H9 (cell line): ENCODE data around the gene DUSP10. TPM values are rescaled to one million over a fixed set of nuclear protein-coding genes. Genes with fewer than 3 reads are reported as not detected.

ENCODE experiments used
- DNase-seq: peaks from one replicate; pipeline ENCODE4 v3.0.0-alpha.2; 2017
- H2AFZ ChIP-seq: one replicate; pipeline ENCODE4 v1.6.1; 2013; ENCODE audit warnings: mild to moderate bottlenecking, low read length, control low read depth, moderate library complexity
- H2AK5ac ChIP-seq: 2 replicates; pipeline ENCODE4 v1.6.1; 2013; ENCODE audit warnings: low read length, control low read depth, mixed read lengths; ENCODE audit not compliant: insufficient read length
- H2BK120ac ChIP-seq: one replicate; pipeline ENCODE4 v1.6.1; 2013; ENCODE audit warnings: low read depth, mild to moderate bottlenecking, low read length, control low read depth, inconsistent platforms; ENCODE audit not compliant: poor library complexity, severe bottlenecking
- H2BK12ac ChIP-seq: 2 replicates; pipeline ENCODE4 v1.6.1; 2013; ENCODE audit warnings: low read length, control low read depth, mixed read lengths, low read depth; ENCODE audit not compliant: insufficient read length
- H2BK15ac ChIP-seq: 2 replicates; pipeline ENCODE4 v1.6.1; 2013; ENCODE audit warnings: low read depth, low read length, control low read depth
- H2BK20ac ChIP-seq: one replicate; pipeline ENCODE4 v1.6.1; 2013; ENCODE audit warnings: low read depth, mild to moderate bottlenecking, low read length, control low read depth, inconsistent platforms; ENCODE audit not compliant: poor library complexity, severe bottlenecking
- H2BK5ac ChIP-seq: 2 replicates; pipeline ENCODE4 v1.6.1; 2013; ENCODE audit warnings: low read length, control low read depth, mixed read lengths; ENCODE audit not compliant: insufficient read length
- H3K14ac ChIP-seq: 2 replicates; pipeline ENCODE4 v1.6.1; 2013; ENCODE audit warnings: low read length, control low read depth; ENCODE audit not compliant: insufficient read depth
- H3K18ac ChIP-seq: 2 replicates; pipeline ENCODE4 v1.6.1; 2013; ENCODE audit warnings: low read depth, mild to moderate bottlenecking, mixed read lengths, low read length, control low read depth; ENCODE audit not compliant: insufficient read length
- H3K23ac ChIP-seq: 2 replicates; pipeline ENCODE4 v1.6.1; 2013; ENCODE audit warnings: low read length, control low read depth, mixed read lengths, low read depth; ENCODE audit not compliant: insufficient read length
- H3K23me2 ChIP-seq: 2 replicates; pipeline ENCODE4 v1.6.1; 2013; ENCODE audit warnings: low read depth, mild to moderate bottlenecking, mixed read lengths, low read length, control low read depth; ENCODE audit not compliant: insufficient read length, poor library complexity, severe bottlenecking
- H3K27ac ChIP-seq: 2 replicates; pipeline ENCODE4 v1.5.1; 2013; ENCODE audit warnings: low read length, control low read depth, mixed read lengths, low read depth; ENCODE audit not compliant: insufficient read length
- H3K27me3 ChIP-seq: 2 replicates; pipeline ENCODE4 v1.6.1; 2013; ENCODE audit warnings: low read length, control low read depth, inconsistent platforms; ENCODE audit not compliant: insufficient read depth
- H3K4ac ChIP-seq: 2 replicates; pipeline ENCODE4 v1.6.1; 2013; ENCODE audit warnings: low read depth, mild to moderate bottlenecking, control low read depth, inconsistent platforms, low read length, moderate library complexity
- H3K4me1 ChIP-seq: 2 replicates; pipeline ENCODE4 v1.6.1; 2013; ENCODE audit warnings: low read length, control low read depth, inconsistent platforms; ENCODE audit not compliant: insufficient read depth
- H3K4me2 ChIP-seq: 2 replicates; pipeline ENCODE4 v1.6.1; 2013; ENCODE audit warnings: low read length, control low read depth, mixed read lengths; ENCODE audit not compliant: insufficient read length, insufficient read depth
- H3K56ac ChIP-seq: 2 replicates; pipeline ENCODE4 v1.6.1; 2013; ENCODE audit warnings: low read depth, mild to moderate bottlenecking, mixed read lengths, low read length, control low read depth; ENCODE audit not compliant: insufficient read length
- H3K79me1 ChIP-seq: 2 replicates; pipeline ENCODE4 v1.6.1; 2013; ENCODE audit warnings: low read depth, mild to moderate bottlenecking, moderate library complexity, low read length, control low read depth, inconsistent platforms; ENCODE audit not compliant: insufficient read depth, poor library complexity, severe bottlenecking
- H3K79me2 ChIP-seq: 2 replicates; pipeline ENCODE4 v1.6.1; 2013; ENCODE audit warnings: low read length, control low read depth, inconsistent platforms; ENCODE audit not compliant: insufficient read depth
- H3K9ac ChIP-seq: 2 replicates; pipeline ENCODE4 v1.6.1; 2013; ENCODE audit warnings: low read length, control low read depth, mixed read lengths; ENCODE audit not compliant: insufficient read length; ENCODE audit errors: extremely low read depth
- H3K9me3 ChIP-seq: one replicate; pipeline ENCODE4 v1.6.1; 2013; ENCODE audit warnings: low read depth, low read length, inconsistent platforms; ENCODE audit not compliant: control insufficient read depth
- H3T11ph ChIP-seq: one replicate; pipeline ENCODE4 v1.6.1; 2013; ENCODE audit warnings: mild to moderate bottlenecking, low read length, control low read depth, inconsistent platforms
- H4K20me1 ChIP-seq: one replicate; pipeline ENCODE4 v1.6.1; 2013; ENCODE audit not compliant: control insufficient read depth, insufficient read length, insufficient read depth
- H4K5ac ChIP-seq: 2 replicates; pipeline ENCODE4 v1.6.1; 2013; ENCODE audit warnings: low read depth, mild to moderate bottlenecking, mixed read lengths, low read length, control low read depth; ENCODE audit not compliant: insufficient read length
- H4K8ac ChIP-seq: replicated peaks from 2 replicates; pipeline ENCODE4 v1.6.1; 2013; ENCODE audit warnings: low read length, control low read depth, mixed read lengths, low read depth; ENCODE audit not compliant: insufficient read length
- H4K91ac ChIP-seq: 2 replicates; pipeline ENCODE4 v1.6.1; 2013; ENCODE audit warnings: low read depth, mild to moderate bottlenecking, moderate library complexity, mixed read lengths, low read length, control low read depth; ENCODE audit not compliant: insufficient read length
- H3K27ac Mint-ChIP-seq, 3 experiments: 2 replicates in 2 of 3; 3 replicates in 1 of 3; pipeline ENCODE4 v1.8.0; 2020 to 2021; ENCODE audit warnings: mixed read lengths in 3 of 3, mild to moderate bottlenecking in 1 of 3, moderate library complexity in 1 of 3
- H3K27me3 Mint-ChIP-seq: 2 replicates; pipeline ENCODE4 v1.8.0; 2021; ENCODE audit warnings: low read depth, mild to moderate bottlenecking, moderate library complexity, mixed read lengths
- H3K36me3 Mint-ChIP-seq, 3 experiments: 2 replicates in 2 of 3; 3 replicates in 1 of 3; pipeline ENCODE4 v1.8.0; 2020 to 2021; ENCODE audit warnings: low read depth in 3 of 3, mixed read lengths in 3 of 3; ENCODE audit not compliant: insufficient read depth in 1 of 3
- H3K4me1 Mint-ChIP-seq, 2 experiments: 2 replicates each; pipeline ENCODE4 v1.8.0; 2020; ENCODE audit warnings: mixed read lengths in 2 of 2
- H3K4me3 Mint-ChIP-seq, 2 experiments: 2 replicates in 1 of 2; 3 replicates in 1 of 2; pipeline ENCODE4 v1.8.0; 2020 to 2021; ENCODE audit warnings: mild to moderate bottlenecking in 2 of 2, mixed read lengths in 2 of 2, moderate library complexity in 1 of 2
- H3K9me3 Mint-ChIP-seq, 2 experiments: 2 replicates in 1 of 2; 3 replicates in 1 of 2; pipeline ENCODE4 v1.8.0; 2020; ENCODE audit warnings: mild to moderate bottlenecking in 2 of 2, mixed read lengths in 2 of 2, moderate library complexity in 1 of 2
- CTCF ChIP-seq: fragments of 200-600 bp; sonication (generic); conservative IDR thresholded peaks from 3 replicates; pipeline ENCODE4 v1.8.0; 2021; ENCODE audit warnings: antibody characterized with exemption, mild to moderate bottlenecking
- WGBS: extraction: QIAGEN DNeasy Blood & Tissue Kit; methylation state at CpG from one replicate; pipeline ENCODE4 v1.1.7; 2013; ENCODE audit warnings: missing lambda C conversion rate, low lambda C conversion rate, mixed read lengths; ENCODE audit not compliant: insufficient read length; ENCODE audit errors: extremely low coverage; 5-methylcytosine and 5-hydroxymethylcytosine counted together
- total RNA-seq: library from RNA; stranded (reverse); gene quantifications from 2 replicates; pipeline ENCODE4 v1.2.1, GENCODE V29; 2021

The DUSP10 gene
- total RNA-seq, 1 experiment from 2014 or later, result 2.0 TPM

GRCh38 chr1:221695301-221695700, 46.6 kb downstream of the DUSP10 start:
- no CpG with 5 or more reads among the region's 1 CpG for WGBS
- Histone ChIP-seq H3K23me2 (no peaks in the 10 kb centered on the region), H3K23ac (no peak overlapping the region), H2BK15ac (no peak overlapping the region), H2BK5ac (no peak overlapping the region), H3K79me2 (no peaks in the 10 kb centered on the region), H4K5ac (no peak overlapping the region), H3K27me3 (no peaks in the 10 kb centered on the region), H3K9me3 (no peaks in the 10 kb centered on the region), H4K91ac (no peak overlapping the region), H2BK12ac (no peak overlapping the region), H3T11ph (no peak overlapping the region), H2BK120ac (no peak overlapping the region), H3K56ac (no peak overlapping the region), H3K4ac (no peak overlapping the region), H3K18ac (no peak overlapping the region), H2BK20ac (no peak overlapping the region), H3K79me1 (no peaks in the 10 kb centered on the region), H3K14ac (no peak overlapping the region), H3K27ac (no peak overlapping the region), H3K9ac (no peak overlapping the region), H2AK5ac (no peak overlapping the region), H3K4me2 (no peak overlapping the region), H2AFZ (no peak overlapping the region), H3K4me1 (no peaks in the 10 kb centered on the region), H4K20me1 (no peaks in the 10 kb centered on the region), H4K8ac (no peak overlapping the region)
- H3K27ac Mint-ChIP-seq, result no peak overlapping the region
- DNase-seq, result no peak
- H3K4me3 Mint-ChIP-seq, result no peak overlapping the region
- H3K36me3 Mint-ChIP-seq, result no peaks in the 10 kb centered on the region; a peak in 1 of 7 replicates
- no peaks in the 10 kb centered on the region for H3K27me3 Mint-ChIP-seq
- 0 out of 4 replicates have a peak, but pooled peaks cover 0 to 3% of the 10 kb centered on the region in 2 experiments for H3K4me1 Mint-ChIP-seq
- TF ChIP-seq CTCF, result no peak
- H3K9me3 Mint-ChIP-seq, result peaks cover 0 to 3% of the 10 kb centered on the region in 2 experiments; a peak in 2 of 5 replicates
